Tibial nerve (tissue), 4 donors: ENCODE results near the gene MTFMT.
A peak's percentile ranks its signal among the peaks of the same experiment; 100 is the strongest.

ENCODE experiments used
- EP300 ChIP-seq, 2 donors: sonication (generic); formaldehyde crosslinking; IDR thresholded peaks; one replicate each; pipeline ENCODE4 v1.6.1; 2017; ENCODE audit warnings: antibody characterized with exemption in 2 of 2, mild to moderate bottlenecking in 1 of 2
- POLR2A ChIP-seq, 2 donors: fragments of 450-650 bp; IDR thresholded peaks; one replicate each; pipeline ENCODE4 v1.6.1; 2017; ENCODE audit warnings: antibody characterized with exemption in 2 of 2, mild to moderate bottlenecking in 2 of 2, moderate library complexity in 2 of 2
- TF ChIP-seq, protein P1 (sequence below), 5 experiments: fragments of 200-600 bp in 3 of 5; fragments of 450-650 bp in 2 of 5; sonication (generic) in 3 of 5; IDR thresholded peaks; one replicate each; pipeline ENCODE4 v1.5.1; 2016 to 2019; ENCODE audit warnings: antibody characterized with exemption in 5 of 5, mild to moderate bottlenecking in 3 of 5, moderate library complexity in 2 of 5

DNA sequence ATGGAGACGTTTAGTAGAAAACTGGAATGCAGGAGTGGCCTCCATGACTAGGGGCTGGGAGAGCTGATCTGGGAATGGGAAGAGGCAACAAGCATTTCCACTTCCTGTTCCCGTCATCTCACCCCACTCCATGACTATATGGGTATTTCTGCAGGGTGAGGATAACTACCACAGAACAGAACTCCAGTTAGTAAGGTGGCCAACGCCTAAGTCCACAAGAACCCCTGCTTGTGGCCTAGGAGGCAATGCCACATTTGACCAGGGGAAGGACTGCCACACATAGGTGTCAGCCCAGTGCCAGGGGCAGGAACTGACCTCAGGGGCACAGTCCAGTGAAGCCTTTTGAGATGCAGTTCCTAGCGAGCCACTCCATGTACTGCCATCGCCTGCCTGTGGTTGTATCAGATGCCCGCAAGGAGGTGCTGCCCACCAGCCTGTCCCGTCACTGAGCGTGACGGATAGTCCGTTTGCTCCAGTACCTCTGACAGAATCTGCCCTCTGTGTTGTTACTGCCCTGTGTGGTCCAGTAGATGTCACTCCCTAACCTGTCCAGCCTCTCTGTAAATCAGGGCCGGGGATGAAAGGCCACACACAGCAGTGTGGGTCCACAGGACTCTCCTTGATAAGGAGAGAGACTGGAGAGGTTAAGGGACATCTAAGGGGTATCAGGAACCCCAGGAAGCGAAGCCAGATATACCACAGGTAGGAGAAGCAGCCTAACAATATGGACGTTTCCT, 3.5 kb upstream of the MTFMT start:
- TF ChIP-seq, protein P1, sequence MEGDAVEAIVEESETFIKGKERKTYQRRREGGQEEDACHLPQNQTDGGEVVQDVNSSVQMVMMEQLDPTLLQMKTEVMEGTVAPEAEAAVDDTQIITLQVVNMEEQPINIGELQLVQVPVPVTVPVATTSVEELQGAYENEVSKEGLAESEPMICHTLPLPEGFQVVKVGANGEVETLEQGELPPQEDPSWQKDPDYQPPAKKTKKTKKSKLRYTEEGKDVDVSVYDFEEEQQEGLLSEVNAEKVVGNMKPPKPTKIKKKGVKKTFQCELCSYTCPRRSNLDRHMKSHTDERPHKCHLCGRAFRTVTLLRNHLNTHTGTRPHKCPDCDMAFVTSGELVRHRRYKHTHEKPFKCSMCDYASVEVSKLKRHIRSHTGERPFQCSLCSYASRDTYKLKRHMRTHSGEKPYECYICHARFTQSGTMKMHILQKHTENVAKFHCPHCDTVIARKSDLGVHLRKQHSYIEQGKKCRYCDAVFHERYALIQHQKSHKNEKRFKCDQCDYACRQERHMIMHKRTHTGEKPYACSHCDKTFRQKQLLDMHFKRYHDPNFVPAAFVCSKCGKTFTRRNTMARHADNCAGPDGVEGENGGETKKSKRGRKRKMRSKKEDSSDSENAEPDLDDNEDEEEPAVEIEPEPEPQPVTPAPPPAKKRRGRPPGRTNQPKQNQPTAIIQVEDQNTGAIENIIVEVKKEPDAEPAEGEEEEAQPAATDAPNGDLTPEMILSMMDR (IDR thresholded peaks at IDR 0.05) = peak; percentile 45 to 61 (median 55)
- TF ChIP-seq POLR2A (IDR thresholded peaks at IDR 0.05) (no peak), EP300 (IDR thresholded peaks at IDR 0.05) (no peak)
